GM10248 (cell line): ENCODE measurements around the gene OSBPL5.

Source experiments
- CTCF ChIA-PET: fragments of 300-600 bp; sonication (Branson Sonifier 250); formaldehyde crosslinking; extraction: SDS; loops from one replicate; lab custom pipeline; 2021; ENCODE audit warnings: antibody characterized with exemption; lab: Yijun Ruan, JAX
- POLR2A ChIA-PET: fragments of 350-650 bp; sonication (Branson Sonifier 250); formaldehyde crosslinking; extraction: SDS; loops from one replicate; lab custom pipeline; 2020; ENCODE audit warnings: antibody characterized with exemption; lab: Yijun Ruan, JAX
- DNase-seq: peaks from one replicate; pipeline ENCODE4 v3.0.0; 2012; ENCODE audit errors: extremely low spot score
- CTCF ChIP-seq: IDR thresholded peaks from 2 replicates; pipeline ENCODE4 v1.5.1; 2012; ENCODE audit warnings: mild to moderate bottlenecking, low read depth; ENCODE audit errors: extremely low read depth, missing control alignments, control extremely low read depth

Gene OSBPL5

GRCh38 chr11:3182462-3182852 lies 17.3 kb upstream of the OSBPL5 start:
- no peak for TF ChIP-seq CTCF
- ChIA-PET POLR2A (no interaction called here), CTCF (no interaction called here)
- no peak for DNase-seq

DNA sequence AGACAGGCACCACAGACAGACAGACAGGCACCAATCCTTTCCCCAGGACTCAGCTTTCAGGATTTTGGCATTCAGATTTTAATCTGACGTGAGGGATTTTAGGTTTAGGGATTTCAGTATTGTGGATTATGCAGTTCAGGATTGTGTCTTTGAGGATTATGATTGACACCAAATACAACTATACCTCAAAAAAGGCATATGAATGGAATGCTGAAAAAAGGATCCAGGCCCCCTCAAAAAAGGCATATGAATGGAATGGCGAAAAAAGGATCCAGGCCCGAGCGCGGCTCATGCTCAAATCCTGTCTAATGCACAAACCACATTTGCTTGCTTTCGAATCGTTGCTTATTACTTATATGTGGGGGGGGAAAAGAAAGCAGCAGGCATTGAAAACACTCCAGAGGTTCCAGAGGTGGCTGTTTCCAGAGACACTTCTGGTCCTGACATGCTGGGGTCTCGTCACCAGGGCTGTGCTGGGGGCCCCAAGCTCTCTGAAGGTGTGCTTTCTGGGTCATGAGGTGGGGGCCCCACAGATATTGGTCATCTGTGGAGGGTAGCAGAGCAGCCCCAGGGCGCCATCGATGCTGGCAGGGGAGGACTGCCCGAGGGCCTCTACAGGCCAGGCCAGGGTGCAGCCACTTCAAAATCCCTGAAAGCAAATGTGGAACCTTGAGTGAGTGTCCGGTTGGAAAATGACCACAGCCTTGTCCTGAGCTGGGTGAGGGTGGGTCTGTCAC lies 16.8 kb upstream of the OSBPL5 start:
- POLR2A ChIA-PET: no interaction called here
- CTCF ChIA-PET: no interaction called here
- TF ChIP-seq CTCF: no peak

DNA sequence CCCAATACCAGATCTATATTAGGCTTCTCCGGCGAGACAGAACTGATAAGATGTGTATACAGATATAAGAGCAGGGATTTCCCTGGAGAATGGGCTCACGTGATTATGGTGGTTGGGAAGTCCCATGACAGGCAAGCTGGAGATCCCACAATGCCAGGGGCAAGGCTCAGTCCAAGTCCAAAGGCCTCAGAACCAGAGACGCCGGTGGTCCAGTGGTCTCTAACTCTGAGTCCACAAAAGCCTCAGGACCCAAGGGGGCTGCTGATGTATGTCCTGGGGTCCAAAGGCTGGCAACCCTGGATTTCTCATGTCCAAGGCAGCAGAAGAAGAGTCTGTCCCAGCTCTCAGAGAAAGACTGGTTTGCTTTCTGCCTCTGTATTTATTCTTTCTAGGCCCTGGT lies 15.8 kb upstream of the OSBPL5 start:
- TF ChIP-seq CTCF: no peak
- DNase-seq: no peak
- CTCF ChIA-PET: no interaction called here
- POLR2A ChIA-PET: no interaction called here

More for the DNA sequence above, 16.8 kb upstream of the OSBPL5 start:
- DNase-seq: no peak

GRCh38 chr11:3178349-3178748 lies 13.2 kb upstream of the OSBPL5 start:
- ChIA-PET POLR2A (no interaction called here), CTCF (no interaction called here)
- no peak for TF ChIP-seq CTCF
- no peak for DNase-seq

- ChIA-PET CTCF (no interaction called here), POLR2A (no interaction called here)
These were observed 12.8 kb upstream of the OSBPL5 start for GRCh38 chr11:3177931-3178330.

GRCh38 chr11:3176487-3176886 lies 11.4 kb upstream of the OSBPL5 start:
- ChIA-PET POLR2A (no interaction called here), CTCF (no interaction called here)
- DNase-seq: no peak
- TF ChIP-seq CTCF: no peak

More at GRCh38 chr11:3177931-3178330, 12.8 kb upstream of the OSBPL5 start:
- no peak for DNase-seq
- no peak for TF ChIP-seq CTCF

- no peak for TF ChIP-seq CTCF
- ChIA-PET POLR2A (no interaction called here), CTCF (no interaction called here)
- DNase-seq: no peak
These were observed 10.1 kb upstream of the OSBPL5 start for GRCh38 chr11:3175194-3175593.
